HK-2 (cell line): ENCODE data around the gene POU6F2.
"Not testable (repeated sequence)": the region's sequence is repeated elsewhere in the genome, so short reads cannot be mapped to it uniquely, and the experiment has no call there.

Experiments
- DNase-seq: peaks from one replicate; pipeline ENCODE4 v3.0.0-alpha.2; 2018; ENCODE audit not compliant: unreplicated experiment

The POU6F2 gene

DNA sequence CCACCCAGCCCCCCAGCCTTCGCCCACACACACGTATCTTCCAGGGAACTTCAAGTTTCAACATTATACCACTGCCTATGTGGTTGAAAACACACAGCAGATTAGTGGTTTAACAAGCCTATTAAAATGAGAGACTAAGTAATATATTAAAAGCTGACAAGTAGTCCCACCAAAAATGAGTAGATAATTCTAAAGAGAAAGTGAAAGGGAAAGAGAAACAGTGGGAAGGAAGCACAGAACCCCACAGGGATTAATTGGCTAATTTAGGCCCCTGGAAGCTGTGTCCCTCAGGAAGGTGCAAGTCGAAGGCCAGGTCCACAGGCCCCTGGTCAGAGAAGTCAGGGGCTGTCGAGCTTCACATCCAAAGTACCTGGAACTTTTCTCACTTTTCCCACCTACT is 378.0 kb downstream of the POU6F2 start:
- DNase-seq = no peak

DNA sequence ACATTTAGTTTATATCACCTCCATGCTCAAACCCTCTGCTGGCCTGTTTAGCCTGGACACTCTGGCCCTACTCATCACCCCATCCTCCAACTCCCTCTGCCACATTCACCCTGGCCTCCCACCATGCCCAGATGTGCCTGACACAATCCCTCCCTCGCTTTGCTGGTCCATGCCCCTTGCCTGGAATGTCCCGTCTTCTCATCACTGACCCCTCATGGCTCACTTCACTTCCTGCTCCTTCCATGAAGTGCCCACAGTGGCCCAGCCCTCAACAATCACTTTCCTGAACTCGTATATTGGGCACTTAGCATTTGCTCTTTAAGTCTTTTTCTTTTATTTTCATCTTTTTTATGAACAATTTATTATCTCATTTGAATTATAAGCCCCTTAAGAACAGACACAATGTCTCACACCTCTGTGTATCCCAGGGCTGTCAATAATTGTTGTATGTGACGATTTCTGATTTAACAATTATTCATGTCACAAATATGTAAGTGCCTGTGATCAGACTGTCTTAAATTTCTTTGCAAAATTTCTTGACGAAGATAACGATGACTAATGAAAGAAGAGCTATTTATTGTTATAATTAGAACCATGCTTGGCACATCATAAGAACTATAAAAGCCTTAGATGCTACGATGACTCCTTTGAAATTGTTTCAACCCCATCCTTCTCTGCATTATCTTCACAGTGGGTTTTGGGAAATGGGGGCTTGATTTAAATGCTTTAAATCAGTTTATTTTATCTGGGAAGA is 378.6 kb downstream of the POU6F2 start:
- no peak for DNase-seq

DNA sequence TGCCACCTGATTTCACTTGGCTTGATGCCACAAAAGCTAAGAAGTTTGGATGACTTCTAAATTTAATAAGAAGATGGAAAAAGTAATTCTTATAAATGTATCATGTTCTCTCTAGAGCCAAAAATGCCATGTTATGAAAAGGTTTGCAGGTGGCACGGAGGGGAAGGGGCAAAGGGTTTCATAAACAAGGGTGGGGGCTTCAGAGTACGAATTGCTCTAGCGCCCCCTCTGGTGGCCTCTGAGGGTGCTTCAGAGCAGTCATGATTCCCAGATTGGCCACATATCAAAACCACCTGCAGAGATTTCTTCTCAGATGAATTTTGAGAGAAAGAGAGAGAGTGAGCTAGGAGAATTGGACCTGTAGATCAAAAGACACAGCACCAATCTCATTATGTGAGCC is 379.9 kb downstream of the POU6F2 start:
- DNase-seq = no peak

DNA sequence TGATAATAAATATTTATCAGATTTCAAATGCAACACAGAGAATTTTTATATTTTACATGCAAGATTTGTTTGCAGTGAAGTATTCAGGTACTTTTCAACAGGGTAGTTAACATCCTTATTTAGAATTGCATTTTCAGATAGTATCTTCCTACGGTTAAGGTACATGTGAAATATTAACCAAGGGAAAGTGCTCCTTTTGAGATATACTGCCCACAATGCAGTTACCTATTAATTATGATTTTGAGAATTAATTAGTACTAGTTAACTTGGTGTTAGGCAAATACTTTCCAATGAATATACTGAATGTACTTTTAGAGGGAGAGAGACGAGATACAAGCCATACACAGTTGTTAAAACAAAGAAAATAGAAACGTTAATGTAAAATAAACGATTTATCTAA is 382.3 kb downstream of the POU6F2 start:
- no peak for DNase-seq

DNA sequence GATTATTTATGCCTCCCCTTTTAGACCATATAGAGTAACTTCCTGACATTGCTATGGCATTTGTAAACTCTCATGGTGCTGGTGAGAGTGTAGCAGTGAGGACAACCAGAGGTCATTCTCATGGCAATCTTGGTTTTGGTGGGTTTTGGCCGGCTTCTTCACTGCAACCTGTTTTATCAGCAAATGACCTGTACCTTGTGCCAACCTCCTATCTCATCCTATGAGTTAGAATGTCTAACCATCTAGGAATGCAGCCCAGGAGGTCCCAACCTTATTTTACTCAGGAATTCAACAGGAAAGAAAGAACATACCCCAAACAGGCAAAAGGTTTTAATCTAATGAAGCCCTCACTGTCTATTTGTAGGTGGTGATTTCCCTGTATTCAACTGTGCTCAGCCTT is 383.1 kb downstream of the POU6F2 start:
- DNase-seq = no peak

DNA sequence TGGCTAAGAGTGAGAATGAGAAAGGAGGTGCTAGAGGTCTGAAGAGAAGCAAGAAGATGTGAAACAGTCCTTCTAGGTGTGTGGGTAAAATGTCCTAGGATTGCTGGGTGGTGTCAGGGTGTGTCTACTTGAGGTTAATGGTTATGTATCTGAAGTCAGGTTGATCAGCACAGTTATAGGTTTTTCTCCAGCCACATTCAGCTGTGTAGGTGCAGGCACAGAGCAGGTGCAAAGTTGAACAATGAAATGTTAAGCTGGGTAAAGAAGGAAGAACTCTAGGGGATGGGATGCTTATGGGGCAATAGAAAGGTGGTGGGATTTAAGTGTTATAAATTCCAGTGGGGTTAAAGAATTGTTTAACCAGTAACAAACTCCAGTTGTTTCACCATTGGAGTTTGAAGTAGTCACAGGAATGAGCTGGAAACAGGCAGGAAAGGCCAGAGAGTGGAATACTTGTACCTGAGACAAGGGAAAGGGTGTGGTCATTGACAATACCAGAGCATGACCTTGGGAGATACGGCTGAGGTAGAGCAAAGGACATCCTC is 388.1 kb downstream of the POU6F2 start:
- DNase-seq = no peak

DNA sequence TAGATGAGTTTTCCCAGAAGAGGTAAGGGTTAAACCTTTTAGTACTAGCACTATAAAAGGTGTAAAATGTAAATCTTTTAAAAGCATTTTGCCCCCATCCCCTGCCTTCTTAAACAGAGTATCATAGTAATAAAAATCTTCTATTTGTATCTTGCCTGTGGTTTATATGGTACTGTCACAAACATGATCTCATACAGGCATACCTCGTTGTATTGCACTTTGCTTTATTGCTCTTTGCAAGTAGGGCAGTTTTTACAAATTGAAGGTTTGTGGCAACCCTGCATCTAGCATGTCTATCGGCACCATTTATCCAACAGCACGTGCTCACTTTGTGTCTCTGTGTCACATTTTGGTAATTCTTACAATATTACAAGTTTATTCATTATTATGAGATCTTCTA is 389.7 kb downstream of the POU6F2 start:
- DNase-seq = no peak

DNA sequence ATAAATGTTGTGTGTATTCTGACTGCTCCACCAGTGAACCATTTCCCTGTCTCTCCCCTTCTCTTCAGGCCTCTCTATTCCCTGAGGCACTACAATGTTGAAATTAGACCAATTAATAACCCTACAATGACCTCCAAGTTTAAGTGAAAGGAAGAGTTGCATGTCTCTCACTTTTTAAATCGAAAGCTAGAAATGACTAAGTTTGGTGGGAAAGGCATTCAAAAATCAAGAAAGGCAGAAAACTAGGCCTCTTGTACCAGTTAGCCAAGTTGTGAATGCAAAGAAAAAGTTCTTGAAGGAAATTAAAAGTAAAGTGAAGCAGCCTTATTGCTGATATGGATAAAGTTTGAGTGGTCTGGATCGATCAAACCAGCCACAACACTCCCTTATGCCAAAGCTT is 390.2 kb downstream of the POU6F2 start:
- DNase-seq = no peak

DNA sequence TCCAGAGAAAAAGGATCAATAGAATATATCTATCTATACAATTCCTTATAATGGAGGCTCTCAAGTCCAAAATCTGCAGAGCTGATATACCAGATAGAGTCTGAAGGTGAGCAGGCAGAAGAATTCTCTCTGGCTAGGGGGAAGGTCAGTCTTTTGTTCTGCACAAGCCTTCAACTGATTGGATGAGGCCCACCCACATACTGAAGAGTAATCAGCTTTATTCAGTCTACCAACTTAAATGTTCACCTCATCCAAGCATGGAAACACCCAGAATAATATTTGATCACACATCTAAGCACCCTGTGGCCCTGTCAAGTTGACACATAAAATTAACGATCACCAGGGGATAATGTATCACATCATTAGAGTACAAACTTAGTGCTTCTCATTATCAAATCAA is 394.7 kb downstream of the POU6F2 start:
- no peak for DNase-seq

DNA sequence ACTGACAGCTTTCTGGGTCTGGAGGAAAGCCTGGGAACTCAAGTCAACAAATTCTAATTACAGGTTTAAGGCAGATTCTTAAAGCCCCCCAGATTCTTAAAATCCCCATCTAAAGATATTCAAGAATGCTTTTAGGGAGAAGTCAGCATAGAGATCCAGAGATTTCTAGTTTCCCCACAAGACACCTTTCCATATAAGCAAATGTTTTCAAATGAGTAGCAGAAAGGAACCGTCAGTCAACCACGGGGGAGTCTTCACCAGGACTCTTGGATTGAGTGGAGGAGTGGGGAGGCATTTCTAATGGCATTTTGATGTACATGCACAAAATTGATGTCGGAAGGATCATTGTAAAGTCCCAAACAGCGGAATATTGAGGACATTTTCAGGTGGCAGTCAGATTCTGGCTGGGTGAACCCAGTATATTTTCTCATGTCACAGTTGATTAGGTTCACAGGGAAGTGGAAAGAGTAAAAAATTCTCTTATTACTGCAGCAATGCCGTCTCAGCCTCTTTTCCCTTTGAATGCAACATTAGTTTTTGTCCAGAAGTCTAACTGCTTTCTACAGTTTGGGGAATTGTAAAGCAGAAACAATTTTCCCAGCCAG is 396.8 kb downstream of the POU6F2 start:
- DNase-seq = no peak

DNA sequence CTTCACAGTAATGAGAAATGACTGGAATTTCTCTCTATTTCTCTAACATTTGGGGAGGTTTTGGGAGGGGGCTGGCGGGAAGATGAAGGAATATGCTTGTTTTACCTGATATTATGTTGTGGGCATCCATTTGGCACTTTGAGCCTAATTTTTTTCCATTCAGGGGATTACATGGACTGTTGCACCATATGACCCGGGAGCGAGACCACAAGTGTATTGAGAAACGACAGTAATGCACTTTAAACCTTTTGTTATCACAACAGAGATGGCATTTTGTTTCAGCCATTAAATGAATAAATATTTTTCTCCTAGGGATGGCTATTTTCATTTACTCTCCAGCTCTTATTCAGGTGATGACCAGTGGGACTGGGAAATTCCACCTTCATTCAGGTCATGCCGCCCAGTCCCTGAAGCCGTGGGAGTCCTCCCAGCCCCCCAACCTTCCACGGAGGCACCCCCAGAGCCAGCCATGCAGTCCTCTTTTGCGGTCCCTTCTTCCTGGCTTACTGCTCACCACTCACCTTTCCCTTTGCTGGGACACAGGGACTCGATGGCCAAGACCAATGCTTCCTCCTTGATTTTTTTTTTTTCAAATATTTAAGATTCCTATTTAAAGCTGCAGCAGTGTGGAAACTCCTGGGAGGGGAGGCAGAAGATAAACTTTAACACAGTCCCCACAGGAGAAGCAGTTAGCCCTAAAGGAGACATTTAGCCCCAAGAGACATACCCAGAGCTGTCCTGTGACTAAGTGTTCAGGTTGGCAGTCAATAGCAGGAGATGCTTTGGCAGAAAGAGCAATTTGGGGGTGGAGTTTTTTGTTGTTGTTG is 397.6 kb downstream of the POU6F2 start:
- DNase-seq = no peak

DNA sequence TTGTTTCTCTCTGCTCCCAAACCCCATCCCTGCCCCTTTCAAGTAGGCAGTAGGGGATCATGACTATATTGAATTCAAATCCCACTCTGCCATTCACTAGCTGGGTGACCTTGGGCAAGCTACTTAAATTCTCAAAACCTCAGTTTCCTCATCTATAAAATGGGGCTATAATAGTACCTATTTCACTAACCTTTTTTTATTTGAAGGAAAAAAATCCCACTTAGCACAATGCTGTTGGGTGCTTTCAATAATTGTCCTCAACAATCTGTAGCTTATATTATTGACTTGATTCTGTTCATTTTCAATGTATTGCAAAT is 398.1 kb downstream of the POU6F2 start:
- no peak for DNase-seq

DNA sequence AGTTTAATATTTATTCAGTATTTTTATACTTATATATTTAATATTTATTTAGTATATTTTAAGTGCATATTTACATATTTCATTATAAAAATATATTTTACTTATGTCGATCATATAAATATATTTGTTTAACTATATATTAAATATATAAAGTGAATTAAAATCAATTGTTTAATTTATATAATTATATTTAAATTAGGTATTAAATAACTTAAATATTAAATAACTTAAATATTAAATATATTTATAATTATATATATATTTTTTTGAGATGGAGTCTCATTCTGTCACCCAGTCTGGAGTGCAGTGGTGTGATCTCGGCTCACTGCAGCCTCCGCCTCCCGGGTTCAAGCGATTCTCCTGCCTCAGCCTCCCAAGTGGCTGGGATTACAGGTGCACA is 399.2 kb downstream of the POU6F2 start:
- not testable (repeated sequence) for DNase-seq

DNA sequence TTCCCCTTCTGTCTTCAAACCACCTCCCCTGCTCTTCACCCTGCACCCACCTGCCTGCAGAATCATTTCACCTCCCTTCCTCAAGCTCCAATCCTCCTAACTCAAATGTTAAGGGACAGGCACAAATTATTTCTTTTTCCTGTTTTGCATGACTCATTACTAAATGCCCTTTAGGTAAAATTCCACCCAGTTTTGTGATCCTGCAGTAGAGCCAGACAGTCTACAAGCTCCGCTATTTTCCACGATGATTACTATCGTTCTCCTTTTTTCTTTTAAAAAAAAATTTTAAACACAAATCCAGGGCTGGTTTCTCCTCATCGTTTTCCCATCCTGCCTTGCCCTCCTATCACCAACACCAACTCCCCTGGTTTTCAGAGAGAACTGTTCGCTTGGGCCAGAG is 401.7 kb downstream of the POU6F2 start:
- DNase-seq = no peak

DNA sequence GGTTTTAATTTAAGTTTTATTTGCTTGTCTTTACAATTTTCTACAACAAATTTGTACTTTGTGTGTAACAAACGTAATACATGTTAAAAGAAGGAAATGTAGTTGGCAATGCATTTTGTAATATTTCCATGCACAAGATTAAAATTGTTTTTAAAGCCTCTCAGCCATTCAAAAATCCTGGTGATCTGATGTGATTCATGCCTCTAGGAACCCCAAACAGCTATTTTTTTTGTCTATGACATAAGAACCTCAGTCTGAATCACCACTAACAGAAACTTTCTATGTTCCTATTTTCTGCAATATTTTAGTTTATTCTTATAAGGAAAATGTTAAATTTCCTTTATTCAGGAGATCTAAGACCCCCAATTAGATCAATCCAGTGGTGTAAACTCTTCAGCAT is 405.4 kb downstream of the POU6F2 start:
- no peak for DNase-seq

DNA sequence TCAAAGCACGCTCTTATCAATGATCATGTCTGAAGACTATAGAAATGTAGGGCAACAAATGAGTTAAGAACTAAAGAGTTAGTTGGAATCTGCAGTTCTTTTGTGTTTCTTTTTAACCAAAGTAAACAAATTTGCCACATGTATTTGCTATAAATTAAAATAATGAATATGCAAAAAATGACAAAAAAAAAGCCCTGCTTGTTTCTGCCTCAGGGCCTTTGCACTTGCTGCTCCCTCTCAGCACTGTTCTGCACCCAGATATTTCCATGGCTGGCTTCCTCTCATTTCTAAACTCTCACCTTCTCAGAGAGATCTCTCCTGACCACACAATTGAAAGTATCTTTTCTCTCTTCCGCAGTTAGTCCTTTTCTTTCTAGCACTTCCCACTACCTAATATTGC is 406.7 kb downstream of the POU6F2 start:
- DNase-seq = no peak

DNA sequence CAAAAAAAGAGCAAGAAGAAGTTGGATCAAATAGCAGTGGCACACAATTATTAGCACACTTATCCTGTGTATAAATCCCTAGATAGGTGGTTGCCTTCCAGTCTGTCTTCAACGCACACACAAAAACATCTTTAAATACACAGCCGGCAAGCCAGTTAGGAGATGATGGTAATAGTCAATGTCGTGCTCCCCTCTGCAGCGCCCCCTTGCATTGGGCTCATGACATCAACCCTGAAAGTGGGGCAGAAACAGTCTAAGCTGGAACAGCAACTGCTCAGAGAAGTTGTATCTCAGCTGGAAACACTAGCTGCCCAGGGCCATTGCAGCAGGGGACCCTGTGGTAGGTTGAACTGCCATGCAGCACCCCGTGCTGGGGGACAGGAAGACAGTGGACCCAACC is 409.0 kb downstream of the POU6F2 start:
- DNase-seq = no peak

DNA sequence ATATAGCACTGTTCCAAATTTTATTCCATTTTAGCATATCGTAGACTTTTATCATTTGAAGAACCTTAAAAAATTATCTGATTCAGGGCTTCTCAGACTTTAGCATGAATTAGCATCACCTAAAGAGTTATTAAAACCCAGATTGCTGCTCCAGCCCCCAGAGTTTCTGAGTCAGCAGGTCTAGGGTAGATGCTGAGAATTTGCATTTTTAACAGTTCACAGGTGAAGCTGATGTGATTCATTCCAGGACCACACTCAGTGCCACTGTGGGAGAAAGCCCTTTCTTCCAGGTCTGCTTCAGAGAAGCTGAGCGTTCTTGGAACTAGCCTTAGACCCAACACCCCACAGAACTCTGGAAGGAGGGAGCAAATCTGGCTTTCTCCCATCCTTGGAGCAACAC is 414.4 kb downstream of the POU6F2 start:
- DNase-seq = no peak

DNA sequence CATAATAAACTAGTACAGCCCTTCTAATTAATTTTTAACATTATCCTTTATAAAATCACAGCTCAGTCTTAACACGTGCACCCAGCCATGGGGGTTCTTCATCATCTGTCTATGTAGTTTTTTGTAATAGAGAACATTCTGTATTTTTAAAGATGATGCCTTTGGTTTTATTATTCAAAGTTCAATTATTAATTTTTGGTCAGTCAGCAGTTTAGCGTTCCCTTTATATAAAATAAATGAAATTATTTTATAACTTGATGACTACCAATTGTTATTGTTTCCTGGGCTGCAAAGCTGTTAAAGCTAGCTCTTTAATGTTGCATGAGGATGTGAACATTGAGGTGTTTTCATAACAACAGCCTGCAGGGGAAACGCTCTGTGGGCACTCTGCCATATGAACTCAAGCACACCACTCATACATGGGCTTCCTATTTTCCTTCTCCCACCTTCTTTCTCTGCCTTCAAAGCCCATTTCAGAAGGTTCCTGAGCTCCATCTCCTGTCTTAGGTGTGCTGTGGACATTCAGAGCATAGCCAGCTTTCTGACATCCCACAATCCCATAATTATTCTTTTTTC is 416.5 kb downstream of the POU6F2 start:
- DNase-seq = no peak

DNA sequence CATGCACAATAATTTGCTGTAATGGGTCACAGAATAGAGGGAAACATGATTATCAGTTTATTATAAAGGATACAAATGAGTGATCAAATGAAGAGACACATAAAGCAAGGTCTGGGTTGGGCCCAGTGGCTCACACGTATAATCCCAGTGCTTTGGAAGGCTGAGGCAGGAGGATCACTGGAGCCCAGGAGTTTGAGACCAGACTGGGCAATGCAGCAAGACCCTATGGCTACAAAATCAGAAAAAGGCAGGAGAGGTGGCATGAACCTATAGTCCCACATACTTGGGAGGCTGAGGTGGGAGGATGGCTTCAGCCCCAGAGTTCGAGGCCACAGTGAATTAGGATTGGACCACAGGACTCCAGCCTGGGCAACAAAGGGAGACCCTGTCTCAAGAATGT is 421.7 kb downstream of the POU6F2 start:
- no peak for DNase-seq

DNA sequence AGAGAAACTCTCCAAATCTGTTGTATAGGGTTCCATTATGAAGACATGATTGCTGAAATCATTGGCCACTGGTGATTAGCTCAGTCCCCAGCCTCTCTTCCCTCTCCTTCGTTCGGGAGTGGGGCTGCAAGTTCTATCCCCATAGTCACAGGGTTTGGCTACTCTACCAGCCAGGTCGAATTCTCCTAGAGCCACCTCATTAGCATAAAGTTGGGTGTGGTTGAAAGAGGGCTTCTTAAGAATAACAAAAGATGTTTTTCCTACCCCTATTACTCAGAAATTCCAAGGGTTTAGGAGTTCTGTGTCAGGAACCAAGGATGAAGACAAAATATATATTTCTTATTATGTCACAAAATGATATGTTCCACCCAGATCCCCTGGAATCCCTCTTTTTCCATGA is 422.3 kb downstream of the POU6F2 start:
- DNase-seq = no peak

DNA sequence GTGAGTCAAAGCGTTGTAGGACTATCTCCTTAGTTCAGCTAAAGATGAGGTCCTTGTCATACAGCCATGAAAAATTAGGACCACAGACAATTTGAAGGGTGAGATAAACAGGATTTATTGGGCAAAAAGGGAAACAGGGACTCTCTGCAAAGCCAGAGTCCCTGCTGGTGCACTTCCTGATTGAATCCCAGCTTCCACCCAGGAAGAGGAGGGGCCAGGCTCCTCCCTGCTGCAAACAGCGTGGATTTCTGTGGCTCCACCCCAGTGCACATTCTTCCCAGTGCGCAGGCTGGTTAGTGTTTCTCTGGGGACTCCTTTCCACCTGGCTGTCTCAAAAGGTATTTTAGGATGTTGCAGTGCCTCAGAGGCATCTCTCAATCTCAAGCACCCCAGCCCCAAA is 423.1 kb downstream of the POU6F2 start:
- DNase-seq = no peak

DNA sequence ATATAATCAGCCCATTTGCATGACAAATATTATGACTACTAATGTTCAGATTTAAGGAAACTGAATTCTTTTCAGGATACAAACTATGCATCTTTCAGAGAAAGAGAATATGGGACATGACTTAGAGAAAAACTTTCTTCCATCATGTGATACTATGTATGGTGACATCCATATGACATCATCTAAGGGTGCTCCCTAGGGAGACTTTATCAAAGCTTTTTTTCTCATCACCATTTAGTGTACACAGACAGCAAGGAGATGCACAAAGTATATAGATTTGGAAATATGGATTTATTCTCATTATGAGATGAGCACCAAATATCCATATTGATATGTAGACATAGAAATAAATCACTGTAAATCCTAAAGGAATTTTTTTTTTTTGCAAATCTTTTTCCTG is 424.3 kb downstream of the POU6F2 start:
- DNase-seq = no peak
